Epithelial cell of esophagus (primary cell): ENCODE data around the gene C2orf81.

Experiments
- DNase-seq: peaks from one replicate; pipeline ENCODE4 v3.0.0; 2010; ENCODE audit warnings: low read depth
- H3K4me3 ChIP-seq: 2 replicates; pipeline ENCODE4 v1.5.1; 2011; ENCODE audit warnings: mild to moderate bottlenecking, low read length, control low read depth
- TF ChIP-seq, protein P1 (sequence below): IDR thresholded peaks from 2 replicates; pipeline ENCODE4 v1.5.1; 2011; ENCODE audit warnings: low read depth, mild to moderate bottlenecking, low read length, control low read depth, inconsistent platforms; ENCODE audit not compliant: insufficient read depth; ENCODE audit errors: missing control alignments

Gene C2orf81

GRCh38 chr2:74458938-74459363 lies 37.5 kb upstream of the C2orf81 start:
- no peak for DNase-seq
- H3K4me3 ChIP-seq = peak overlapping the region; percentile 98
- TF ChIP-seq, protein P1, sequence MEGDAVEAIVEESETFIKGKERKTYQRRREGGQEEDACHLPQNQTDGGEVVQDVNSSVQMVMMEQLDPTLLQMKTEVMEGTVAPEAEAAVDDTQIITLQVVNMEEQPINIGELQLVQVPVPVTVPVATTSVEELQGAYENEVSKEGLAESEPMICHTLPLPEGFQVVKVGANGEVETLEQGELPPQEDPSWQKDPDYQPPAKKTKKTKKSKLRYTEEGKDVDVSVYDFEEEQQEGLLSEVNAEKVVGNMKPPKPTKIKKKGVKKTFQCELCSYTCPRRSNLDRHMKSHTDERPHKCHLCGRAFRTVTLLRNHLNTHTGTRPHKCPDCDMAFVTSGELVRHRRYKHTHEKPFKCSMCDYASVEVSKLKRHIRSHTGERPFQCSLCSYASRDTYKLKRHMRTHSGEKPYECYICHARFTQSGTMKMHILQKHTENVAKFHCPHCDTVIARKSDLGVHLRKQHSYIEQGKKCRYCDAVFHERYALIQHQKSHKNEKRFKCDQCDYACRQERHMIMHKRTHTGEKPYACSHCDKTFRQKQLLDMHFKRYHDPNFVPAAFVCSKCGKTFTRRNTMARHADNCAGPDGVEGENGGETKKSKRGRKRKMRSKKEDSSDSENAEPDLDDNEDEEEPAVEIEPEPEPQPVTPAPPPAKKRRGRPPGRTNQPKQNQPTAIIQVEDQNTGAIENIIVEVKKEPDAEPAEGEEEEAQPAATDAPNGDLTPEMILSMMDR = no peak

GRCh38 chr2:74458132-74458937 lies 36.9 kb upstream of the C2orf81 start, which contains the start of gene WBP1:
Gene WBP1 (plus strand): TSS chr2:74458438. CDS start chr2:74458603, 165 bp downstream.
- TF ChIP-seq, protein P1 = no peak
- H3K4me3 ChIP-seq = peak within 1 kb of the TSS; percentile 98
- DNase-seq = peak; percentile 100

DNA sequence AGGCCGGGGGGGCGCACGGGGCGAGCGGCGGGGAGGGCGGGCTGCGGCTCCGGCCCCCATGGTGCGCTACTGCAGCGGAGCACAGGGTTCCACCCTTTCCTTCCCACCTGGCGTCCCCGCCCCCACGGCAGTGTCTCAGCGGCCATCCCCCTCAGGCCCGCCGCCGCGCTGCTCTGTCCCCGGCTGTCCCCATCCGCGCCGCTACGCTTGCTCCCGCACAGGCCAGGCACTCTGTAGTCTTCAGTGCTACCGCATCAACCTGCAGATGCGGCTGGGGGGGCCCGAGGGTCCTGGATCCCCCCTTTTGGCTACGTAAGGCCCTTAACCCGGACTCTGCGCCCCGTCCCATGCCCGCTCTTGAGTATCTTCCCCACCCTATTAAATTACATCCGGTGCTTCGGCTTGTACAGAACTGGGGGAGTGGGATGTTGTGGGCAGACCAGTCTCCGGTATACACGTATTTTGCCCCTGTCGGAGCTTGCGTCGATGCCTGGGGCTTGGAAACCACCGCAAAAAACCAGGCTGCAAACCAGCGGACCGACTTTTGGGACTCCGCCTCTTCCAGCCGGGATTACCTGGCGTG lies 36.2 kb upstream of the C2orf81 start:
- peak; percentile 57 for DNase-seq
- H3K4me3 ChIP-seq = peak overlapping the region; percentile 71
- TF ChIP-seq, protein P1 = no peak

- TF ChIP-seq, protein P1 = no peak
- no peak for DNase-seq
- peak overlapping the region; percentile 71 for H3K4me3 ChIP-seq
Measured at GRCh38 chr2:74457129-74457548, 35.7 kb upstream of the C2orf81 start.

- TF ChIP-seq, protein P1 = no peak
- peak within 1 kb of the TSS; percentile 95 for H3K4me3 ChIP-seq
- DNase-seq = peak; percentile 99
Measured at GRCh38 chr2:74454654-74455511, 33.5 kb upstream of the C2orf81 start, which contains the start of gene INO80B. Gene INO80B (plus strand): TSS chr2:74455087. CDS start chr2:74455117, 30 bp downstream.

DNA sequence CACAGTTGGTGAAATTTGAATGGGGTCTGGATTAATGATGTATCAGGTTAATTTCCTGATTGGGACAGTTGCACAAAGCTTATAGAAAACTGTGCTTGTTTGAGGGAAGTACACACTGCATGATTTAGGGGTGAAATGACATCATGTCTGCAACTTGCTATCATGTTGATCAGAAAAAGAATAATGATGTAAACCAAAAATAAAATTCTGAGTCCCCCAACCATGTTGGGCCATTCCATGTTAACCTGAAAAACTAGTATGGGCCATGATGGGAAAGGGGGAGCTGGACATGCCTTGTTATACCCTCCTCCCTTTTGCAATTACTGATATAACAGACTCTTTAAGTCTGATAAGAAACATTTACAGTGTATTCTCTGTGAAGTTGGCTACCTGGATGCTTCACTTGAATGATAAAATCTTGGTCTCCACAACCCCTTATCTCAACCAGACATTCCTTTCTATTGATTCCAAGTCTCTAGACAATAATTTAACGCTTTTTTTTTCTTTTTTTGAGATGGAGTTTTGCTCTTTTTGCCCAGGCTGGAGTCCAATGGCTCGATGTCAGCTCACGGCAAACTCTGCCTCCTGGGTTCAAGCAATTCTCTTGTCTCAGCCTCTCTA lies 29.3 kb upstream of the C2orf81 start:
- TF ChIP-seq, protein P1 = no peak
- no peak overlapping the region for H3K4me3 ChIP-seq

More for the DNA sequence above, 29.3 kb upstream of the C2orf81 start:
- no peak for DNase-seq
